Epithelial cell of proximal tubule (primary cell): Measurements from ENCODE around the gene FUT9. TPM values are rescaled to one million over a fixed set of nuclear protein-coding genes. Genes with fewer than 3 reads are reported as not detected.

ENCODE experiments used
- DNase-seq: peaks from one replicate; pipeline ENCODE4 v3.0.0-alpha.2; 2011; ENCODE audit warnings: low read depth
- H3K4me3 ChIP-seq: 2 replicates; pipeline ENCODE4 v1.5.1; 2011; ENCODE audit warnings: low read depth, mild to moderate bottlenecking, low read length
- total RNA-seq: library from RNA; depleted of rRNA; stranded (reverse); fragments of >200 nt; gene quantifications from 2 replicates; pipeline ENCODE4 v1.2.3, GENCODE V29; 2015
- TF ChIP-seq, protein P1 (sequence below): conservative IDR thresholded peaks from 2 replicates; pipeline ENCODE4 v1.5.1; 2012; ENCODE audit warnings: low read depth, mild to moderate bottlenecking, low read length

Gene FUT9
- total RNA-seq, 1 donor from 2014 or later, result 0.46 TPM

GRCh38 chr6:96213784-96214183 lies 198.0 kb downstream of the FUT9 start:
- DNase-seq, result no peak
- TF ChIP-seq, protein P1, sequence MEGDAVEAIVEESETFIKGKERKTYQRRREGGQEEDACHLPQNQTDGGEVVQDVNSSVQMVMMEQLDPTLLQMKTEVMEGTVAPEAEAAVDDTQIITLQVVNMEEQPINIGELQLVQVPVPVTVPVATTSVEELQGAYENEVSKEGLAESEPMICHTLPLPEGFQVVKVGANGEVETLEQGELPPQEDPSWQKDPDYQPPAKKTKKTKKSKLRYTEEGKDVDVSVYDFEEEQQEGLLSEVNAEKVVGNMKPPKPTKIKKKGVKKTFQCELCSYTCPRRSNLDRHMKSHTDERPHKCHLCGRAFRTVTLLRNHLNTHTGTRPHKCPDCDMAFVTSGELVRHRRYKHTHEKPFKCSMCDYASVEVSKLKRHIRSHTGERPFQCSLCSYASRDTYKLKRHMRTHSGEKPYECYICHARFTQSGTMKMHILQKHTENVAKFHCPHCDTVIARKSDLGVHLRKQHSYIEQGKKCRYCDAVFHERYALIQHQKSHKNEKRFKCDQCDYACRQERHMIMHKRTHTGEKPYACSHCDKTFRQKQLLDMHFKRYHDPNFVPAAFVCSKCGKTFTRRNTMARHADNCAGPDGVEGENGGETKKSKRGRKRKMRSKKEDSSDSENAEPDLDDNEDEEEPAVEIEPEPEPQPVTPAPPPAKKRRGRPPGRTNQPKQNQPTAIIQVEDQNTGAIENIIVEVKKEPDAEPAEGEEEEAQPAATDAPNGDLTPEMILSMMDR, result no peak
- no peak overlapping the region for H3K4me3 ChIP-seq

DNA sequence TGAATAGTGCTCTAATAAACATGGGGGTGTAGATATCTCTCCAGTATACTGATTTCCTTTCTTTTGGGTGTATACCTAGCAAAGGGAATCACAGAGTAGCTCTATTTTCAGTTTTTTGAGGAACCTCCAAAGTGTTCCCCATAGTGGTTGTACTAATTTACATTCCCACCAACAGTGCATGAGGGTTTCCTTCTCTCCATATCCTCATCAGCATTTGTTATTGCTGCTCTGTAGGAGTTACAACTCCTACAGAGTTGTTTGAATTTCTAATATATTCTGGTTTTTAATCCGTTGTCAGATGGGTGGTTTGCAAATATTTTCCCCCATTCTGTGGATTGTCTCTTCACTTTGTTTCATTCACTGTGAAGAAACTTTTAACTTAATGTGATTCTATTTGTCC lies 207.9 kb downstream of the FUT9 start:
- TF ChIP-seq, protein P1, result no peak
- no peak overlapping the region for H3K4me3 ChIP-seq

GRCh38 chr6:96227135-96227534 lies 211.4 kb downstream of the FUT9 start:
- DNase-seq, result no peak
- TF ChIP-seq, protein P1, result no peak
- H3K4me3 ChIP-seq, result no peak overlapping the region

More for the DNA sequence above, 207.9 kb downstream of the FUT9 start:
- DNase-seq, result no peak

GRCh38 chr6:96234444-96234843 lies 218.7 kb downstream of the FUT9 start:
- no peak for DNase-seq
- no peak overlapping the region for H3K4me3 ChIP-seq
- TF ChIP-seq, protein P1, result no peak

DNA sequence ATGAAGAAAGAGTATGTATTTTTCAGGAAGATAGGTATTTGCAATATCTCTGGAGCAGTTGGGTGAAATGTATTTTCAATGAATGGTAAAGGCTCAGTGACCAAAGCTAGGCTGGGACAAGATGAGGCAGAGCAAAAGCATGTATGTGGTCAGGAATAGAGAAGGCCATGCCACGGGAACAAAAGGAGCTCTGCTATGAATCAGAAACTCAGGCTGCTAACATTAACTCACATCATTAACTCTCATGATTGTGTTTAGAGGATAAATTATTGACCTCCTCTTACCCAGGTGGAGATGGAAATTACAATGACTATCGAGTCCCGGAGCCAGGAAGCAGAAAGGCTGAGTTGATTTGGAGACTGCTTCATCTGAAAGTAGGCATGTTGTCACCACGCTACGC lies 220.2 kb downstream of the FUT9 start:
- peak; percentile 94 for DNase-seq
- TF ChIP-seq, protein P1, result no peak

GRCh38 chr6:96236471-96236870 lies 220.7 kb downstream of the FUT9 start:
- no peak for DNase-seq
- no peak overlapping the region for H3K4me3 ChIP-seq
- TF ChIP-seq, protein P1, result no peak

More for the DNA sequence above, 220.2 kb downstream of the FUT9 start:
- H3K4me3 ChIP-seq, result no peak overlapping the region

DNA sequence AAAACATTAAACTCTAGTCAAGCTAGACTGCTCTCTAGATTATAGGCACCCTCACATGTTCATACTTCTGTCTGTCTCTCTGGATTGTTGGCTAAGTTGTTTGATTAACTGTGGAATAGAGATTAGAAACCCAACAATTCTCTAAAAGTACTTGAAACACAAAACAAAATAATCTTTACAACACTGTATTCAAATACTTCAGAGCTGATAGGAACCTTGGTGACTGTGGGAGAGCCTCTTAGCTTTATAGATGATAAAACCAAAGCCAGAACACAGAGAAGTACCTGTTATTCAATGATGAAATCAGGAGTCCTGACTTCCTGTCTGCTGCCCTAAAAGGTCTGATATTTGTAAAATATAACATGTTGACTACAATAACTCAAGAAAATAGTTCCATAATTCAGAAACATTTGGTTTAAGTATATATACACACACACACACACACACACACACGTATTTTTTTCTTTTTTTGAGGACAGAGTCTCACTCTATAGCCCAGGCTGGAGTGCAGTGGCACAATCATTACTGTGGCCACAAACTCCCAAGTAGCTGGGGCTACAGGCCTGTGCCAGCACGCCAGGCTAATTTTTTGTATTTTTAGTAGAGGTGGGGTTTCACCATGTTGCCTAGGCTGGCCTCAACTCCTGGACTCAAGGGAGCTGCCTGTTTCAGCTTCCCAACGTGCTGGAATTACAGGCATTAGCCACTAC lies 222.0 kb downstream of the FUT9 start:
- H3K4me3 ChIP-seq, result no peak overlapping the region
- TF ChIP-seq, protein P1, result no peak
- DNase-seq, result no peak
